Testis (tissue), 3 donors: ENCODE data around the gene NOTUM. TPM values are rescaled to one million over a fixed set of nuclear protein-coding genes. Genes with fewer than 3 reads are reported as not detected.

ENCODE experiments used
- DNase-seq: peaks from one replicate; pipeline ENCODE4 v3.0.0-alpha.2; 2019
- H3K27ac ChIP-seq, 2 donors: fragments of 200-600 bp; sonication (generic); one replicate each; pipeline ENCODE4 v1.5.1; 2019
- H3K27me3 ChIP-seq: fragments of 200-600 bp; sonication (generic); one replicate; pipeline ENCODE4 v1.5.1; 2019
- H3K36me3 ChIP-seq: fragments of 200-600 bp; sonication (generic); one replicate; pipeline ENCODE4 v1.5.1; 2017; ENCODE audit warnings: low read depth; ENCODE audit errors: missing control alignments
- H3K4me1 ChIP-seq: fragments of 200-600 bp; sonication (generic); one replicate; pipeline ENCODE4 v1.5.1; 2019
- H3K4me3 ChIP-seq, 2 donors: fragments of 200-600 bp; sonication (generic); one replicate each; pipeline ENCODE4 v1.5.1; 2017 to 2019
- H3K9me3 ChIP-seq: fragments of 200-600 bp; sonication (generic); one replicate; pipeline ENCODE4 v1.5.1; 2017
- CTCF ChIP-seq, 3 experiments: fragments of 450-650 bp in 2 of 3; fragments of 200-600 bp in 1 of 3; sonication (generic) in 1 of 3; IDR thresholded peaks; one replicate each; pipeline ENCODE4 v1.5.1; 2016 to 2019; ENCODE audit warnings: antibody characterized with exemption in 3 of 3, mild to moderate bottlenecking in 2 of 3, moderate library complexity in 1 of 3
- POLR2A ChIP-seq: fragments of 450-650 bp; IDR thresholded peaks from one replicate; pipeline ENCODE4 v1.6.1; 2017; ENCODE audit warnings: antibody characterized with exemption, mild to moderate bottlenecking, moderate library complexity
- WGBS, 2 donors: methylation state at CpG; one replicate each; pipeline ENCODE4 v1.1.5; 2018; 5-methylcytosine and 5-hydroxymethylcytosine counted together
- intact Hi-C: fragments of 100-400 bp; cut with DNase I; formaldehyde crosslinking; loops from one replicate; pipeline ENCODE4 v1.15.1; 2023; ENCODE audit warnings: low total_unique reads
- polyA plus RNA-seq: library from polyadenylated mRNA; stranded (reverse); fragments of 350-450 nt; fragmentation: Illumina TruSeq; extraction: RNeasy Lipid Tissue Mini Kit (QIAGEN cat#74804); gene quantifications from one replicate; pipeline ENCODE4 v1.2.3, GENCODE V29; 2014; ENCODE audit warnings: low read depth, low replicate concordance; ENCODE audit not compliant: insufficient read depth
- total RNA-seq, 2 donors: library from RNA; depleted of rRNA; stranded (reverse); fragments of >200 nt; gene quantifications; one replicate each; pipeline ENCODE4 v1.2.3, GENCODE V29; 2016

NOTUM gene
- total and polyA plus RNA-seq, 3 donors from 2014 or later: 5.1 to 13.2 (median 9.5) TPM

GRCh38 chr17:81914103-81914850 lies 46.7 kb downstream of the NOTUM start:
- no peak for TF ChIP-seq CTCF (IDR thresholded peaks at IDR 0.05)
- TF ChIP-seq POLR2A: no peak
- no peaks in the 10 kb centered on the region for H3K9me3 ChIP-seq
- H3K4me3 ChIP-seq: no peak overlapping the region
- no peak overlapping the region for H3K27ac ChIP-seq
- intact Hi-C loops: no loop called here
- peaks cover 25% of the 10 kb centered on the region for H3K4me1 ChIP-seq
- H3K27me3 ChIP-seq: no peaks in the 10 kb centered on the region
- WGBS, 2 donors: 95 to 98% methylated on average over 8 to 34 of the region's 36 CpGs
- H3K36me3 ChIP-seq: no peaks in the 10 kb centered on the region
- no peak for DNase-seq

- H3K36me3 ChIP-seq: no peaks in the 10 kb centered on the region
- no peaks in the 10 kb centered on the region for H3K9me3 ChIP-seq
- DNase-seq: no peak
- H3K4me3 ChIP-seq: no peak overlapping the region
- no peaks in the 10 kb centered on the region for H3K27me3 ChIP-seq
- H3K4me1 ChIP-seq: peaks cover 24% of the 10 kb centered on the region
- TF ChIP-seq CTCF (IDR thresholded peaks at IDR 0.05) (no peak), POLR2A (no peak)
- 92 to 95% methylated on average over 8 to 31 of the region's 31 CpGs for WGBS, 2 donors
- intact Hi-C loops: no loop called here
- H3K27ac ChIP-seq: no peak overlapping the region
Measured at GRCh38 chr17:81913394-81914102, 47.4 kb downstream of the NOTUM start.

- no peak for TF ChIP-seq CTCF (IDR thresholded peaks at IDR 0.05)
- TF ChIP-seq POLR2A: no peak
- Histone ChIP-seq H3K36me3 (no peaks in the 10 kb centered on the region), H3K4me3 (no peak overlapping the region), H3K27ac (no peak overlapping the region), H3K27me3 (no peaks in the 10 kb centered on the region), H3K9me3 (no peaks in the 10 kb centered on the region), H3K4me1 (peaks cover 19% of the 10 kb centered on the region)
- no peak for DNase-seq
- 90 to 93% methylated on average over 24 to 32 of the region's 32 CpGs for WGBS, 2 donors
- intact Hi-C loops: no loop called here
Measured at GRCh38 chr17:81912441-81913309, 48.3 kb downstream of the NOTUM start.

GRCh38 chr17:81911969-81912368 lies 49.0 kb downstream of the NOTUM start:
- DNase-seq: no peak
- TF ChIP-seq CTCF (IDR thresholded peaks at IDR 0.05): no peak
- TF ChIP-seq POLR2A: no peak
- peaks cover 16% of the 10 kb centered on the region for H3K4me1 ChIP-seq
- 61 to 76% methylated on average over 19 of the region's 19 CpGs for WGBS, 2 donors
- H3K27me3 ChIP-seq: no peaks in the 10 kb centered on the region
- intact Hi-C loops: no loop called here
- H3K36me3 ChIP-seq: no peaks in the 10 kb centered on the region
- H3K27ac ChIP-seq: peak overlapping the region; percentile 11 to 50
- H3K9me3 ChIP-seq: no peaks in the 10 kb centered on the region
- peak overlapping the region; percentile 18 to 45 for H3K4me3 ChIP-seq
